ENCODE results near the gene TENM4. TPM values are rescaled to one million over a fixed set of nuclear protein-coding genes. Genes with fewer than 3 reads are reported as not detected.

Gene TENM4
- total RNA-seq, 4 donors from 2014 or later: 31.4 to 44.5 (median 38.0) TPM

DNA sequence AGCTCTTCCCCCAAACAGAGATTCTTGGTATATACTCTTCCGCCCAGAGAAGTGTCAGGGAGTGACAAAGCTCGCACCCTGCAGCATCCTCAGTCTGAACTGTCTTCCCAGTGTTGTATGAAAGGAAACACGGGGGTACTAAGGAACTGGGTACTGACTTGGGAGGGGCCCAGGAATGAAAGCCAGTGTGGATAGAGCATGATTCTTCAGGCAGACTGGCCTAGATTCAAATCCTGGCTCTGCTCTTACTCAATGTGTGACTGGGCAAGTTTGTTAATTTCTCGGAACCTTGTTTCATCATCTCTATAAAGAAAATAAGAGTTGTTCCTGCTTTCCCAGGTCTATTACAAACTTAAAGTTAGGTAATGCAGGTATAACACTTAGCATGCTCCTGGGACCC is 600.2 kb downstream of the TENM4 start:
- H3K4me3 ChIP-seq: no peak overlapping the region
- WGBS: 61% methylated on average over 4 of the region's 4 CpGs
- H3K27me3 ChIP-seq: no peaks in the 10 kb centered on the region
- peaks cover 16% of the 10 kb centered on the region for H3K4me1 ChIP-seq
- DNase-seq (ENCODE audit: low spot score in 2 of 2): no peak
- no peaks in the 10 kb centered on the region for H3K9me3 ChIP-seq
- H3K27ac ChIP-seq: peak overlapping the region; percentile 71
- H3K36me3 ChIP-seq: no peaks in the 10 kb centered on the region
- TF ChIP-seq EP300 (IDR thresholded peaks at IDR 0.05) (no peak), POLR2AphosphoS5 (IDR thresholded peaks at IDR 0.05) (no peak), POLR2A (IDR thresholded peaks at IDR 0.05) (no peak)
- TF ChIP-seq, protein P1, sequence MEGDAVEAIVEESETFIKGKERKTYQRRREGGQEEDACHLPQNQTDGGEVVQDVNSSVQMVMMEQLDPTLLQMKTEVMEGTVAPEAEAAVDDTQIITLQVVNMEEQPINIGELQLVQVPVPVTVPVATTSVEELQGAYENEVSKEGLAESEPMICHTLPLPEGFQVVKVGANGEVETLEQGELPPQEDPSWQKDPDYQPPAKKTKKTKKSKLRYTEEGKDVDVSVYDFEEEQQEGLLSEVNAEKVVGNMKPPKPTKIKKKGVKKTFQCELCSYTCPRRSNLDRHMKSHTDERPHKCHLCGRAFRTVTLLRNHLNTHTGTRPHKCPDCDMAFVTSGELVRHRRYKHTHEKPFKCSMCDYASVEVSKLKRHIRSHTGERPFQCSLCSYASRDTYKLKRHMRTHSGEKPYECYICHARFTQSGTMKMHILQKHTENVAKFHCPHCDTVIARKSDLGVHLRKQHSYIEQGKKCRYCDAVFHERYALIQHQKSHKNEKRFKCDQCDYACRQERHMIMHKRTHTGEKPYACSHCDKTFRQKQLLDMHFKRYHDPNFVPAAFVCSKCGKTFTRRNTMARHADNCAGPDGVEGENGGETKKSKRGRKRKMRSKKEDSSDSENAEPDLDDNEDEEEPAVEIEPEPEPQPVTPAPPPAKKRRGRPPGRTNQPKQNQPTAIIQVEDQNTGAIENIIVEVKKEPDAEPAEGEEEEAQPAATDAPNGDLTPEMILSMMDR (IDR thresholded peaks at IDR 0.05): no peak

DNA sequence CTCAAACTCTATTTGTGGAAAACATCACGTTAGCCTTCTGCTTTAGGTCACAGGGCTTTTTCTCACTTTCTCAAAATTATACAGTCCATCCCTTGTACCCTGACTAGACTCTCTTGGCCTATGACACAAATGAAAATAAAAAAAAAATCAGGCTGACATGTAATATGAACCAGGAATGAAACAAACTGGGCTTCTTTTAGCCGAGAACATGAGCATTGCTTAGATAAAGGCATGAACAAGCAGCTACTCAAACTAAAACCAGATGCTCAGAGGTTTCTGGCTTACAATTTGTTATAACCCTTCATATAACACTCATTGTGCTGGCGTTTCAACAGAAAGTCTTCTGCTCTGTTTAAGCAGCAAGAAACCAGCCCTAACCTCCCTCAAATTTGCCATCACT is 600.6 kb downstream of the TENM4 start:
- H3K4me1 ChIP-seq: peaks cover 16% of the 10 kb centered on the region
- no peaks in the 10 kb centered on the region for H3K36me3 ChIP-seq
- 71% methylated on average over 3 of the region's 3 CpGs for WGBS
- no peaks in the 10 kb centered on the region for H3K9me3 ChIP-seq
- no peak for DNase-seq (ENCODE audit: low spot score in 2 of 2)
- TF ChIP-seq, protein P1 (IDR thresholded peaks at IDR 0.05): no peak
- TF ChIP-seq POLR2A (IDR thresholded peaks at IDR 0.05) (no peak), POLR2AphosphoS5 (IDR thresholded peaks at IDR 0.05) (no peak), EP300 (IDR thresholded peaks at IDR 0.05) (no peak)
- no peak overlapping the region for H3K4me3 ChIP-seq
- H3K27ac ChIP-seq: peak overlapping the region; percentile 71
- H3K27me3 ChIP-seq: no peaks in the 10 kb centered on the region

DNA sequence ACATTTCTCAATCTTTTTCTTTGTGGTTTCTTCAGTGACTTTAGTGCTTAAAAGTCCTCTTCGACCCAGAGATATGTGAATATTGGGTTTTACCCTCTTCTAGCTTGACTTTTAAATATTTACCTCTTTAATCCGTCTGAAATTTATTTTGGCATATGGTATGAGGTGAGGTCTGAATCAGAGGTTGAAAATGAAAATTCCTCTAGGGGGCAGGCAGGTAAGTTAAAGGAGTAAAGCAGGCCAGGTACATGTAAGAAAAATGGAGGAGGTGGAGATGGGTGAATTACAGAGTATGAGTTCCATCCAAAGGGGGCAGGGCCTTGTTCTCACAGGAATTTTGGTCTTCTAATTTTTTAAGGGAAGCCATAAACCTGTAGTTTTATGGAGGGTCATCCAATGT is 602.4 kb downstream of the TENM4 start:
- H3K4me3 ChIP-seq: no peak overlapping the region
- no peak for DNase-seq (ENCODE audit: low spot score in 2 of 2)
- no peaks in the 10 kb centered on the region for H3K36me3 ChIP-seq
- 75% methylated on average over 2 of the region's 2 CpGs for WGBS
- H3K27ac ChIP-seq: no peak overlapping the region
- H3K27me3 ChIP-seq: no peaks in the 10 kb centered on the region
- TF ChIP-seq, protein P1 (IDR thresholded peaks at IDR 0.05): no peak
- TF ChIP-seq EP300 (IDR thresholded peaks at IDR 0.05): no peak
- H3K9me3 ChIP-seq: no peaks in the 10 kb centered on the region
- H3K4me1 ChIP-seq: peaks cover 16% of the 10 kb centered on the region

DNA sequence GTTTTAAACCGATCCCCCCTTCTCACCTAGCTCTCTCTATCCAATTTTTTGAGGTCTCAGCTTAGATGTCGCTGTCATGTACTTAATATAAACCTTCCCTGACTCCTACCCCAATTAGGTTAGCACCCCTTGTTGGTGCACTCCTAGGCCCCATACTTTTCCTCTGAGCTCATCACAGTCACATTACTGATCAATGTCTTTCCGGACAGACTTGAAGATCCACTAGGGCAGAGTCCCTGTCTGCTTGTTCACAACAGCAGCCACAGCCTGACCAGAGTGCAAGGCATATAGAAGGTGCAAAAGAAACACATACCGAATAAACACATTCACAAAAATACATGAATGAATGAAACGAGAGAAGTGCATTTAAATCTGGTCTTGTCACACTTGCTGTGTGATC is 605.2 kb downstream of the TENM4 start:
- H3K4me1 ChIP-seq: peaks cover 7% of the 10 kb centered on the region
- WGBS: 82% methylated on average over 5 of the region's 5 CpGs
- TF ChIP-seq POLR2A (IDR thresholded peaks at IDR 0.05) (no peak), POLR2AphosphoS5 (IDR thresholded peaks at IDR 0.05) (no peak), EP300 (IDR thresholded peaks at IDR 0.05) (no peak)
- TF ChIP-seq, protein P1 (IDR thresholded peaks at IDR 0.05): no peak

DNA sequence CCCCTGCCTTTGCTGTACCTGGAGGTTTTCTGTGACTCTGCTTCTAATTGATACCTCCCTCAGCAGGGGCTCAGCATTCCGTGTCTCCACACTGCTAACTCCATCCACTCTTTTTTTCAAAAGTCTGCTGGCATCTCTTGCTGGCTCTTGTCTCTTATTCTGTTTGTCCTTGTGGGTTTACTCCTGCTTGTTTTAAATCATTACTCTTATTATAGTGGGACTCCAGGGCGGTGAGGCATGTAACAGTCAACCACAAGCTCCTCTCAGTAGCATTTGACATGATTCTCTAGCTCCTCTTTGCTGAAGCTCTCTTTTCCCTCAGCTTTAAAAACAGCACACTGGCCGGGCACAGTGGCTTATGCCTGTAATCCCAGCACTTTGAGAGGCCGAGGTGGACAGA is 605.9 kb downstream of the TENM4 start:
- no peak for TF ChIP-seq EP300 (IDR thresholded peaks at IDR 0.05)
- TF ChIP-seq POLR2AphosphoS5 (IDR thresholded peaks at IDR 0.05): no peak
- TF ChIP-seq, protein P1 (IDR thresholded peaks at IDR 0.05): no peak
- no peak for TF ChIP-seq POLR2A (IDR thresholded peaks at IDR 0.05)
- 87% methylated on average over 4 of the region's 4 CpGs for WGBS

More for the DNA sequence above, 605.2 kb downstream of the TENM4 start:
- DNase-seq (ENCODE audit: low spot score in 2 of 2): no peak
- Histone ChIP-seq H3K27me3 (no peaks in the 10 kb centered on the region), H3K4me3 (no peak overlapping the region), H3K36me3 (no peaks in the 10 kb centered on the region), H3K9me3 (no peaks in the 10 kb centered on the region), H3K27ac (no peak overlapping the region)

More for the DNA sequence above, 605.9 kb downstream of the TENM4 start:
- Histone ChIP-seq H3K36me3 (no peaks in the 10 kb centered on the region), H3K27ac (no peak overlapping the region), H3K4me3 (no peak overlapping the region), H3K9me3 (no peaks in the 10 kb centered on the region), H3K4me1 (no peaks in the 10 kb centered on the region), H3K27me3 (no peaks in the 10 kb centered on the region)
- DNase-seq (ENCODE audit: low spot score in 2 of 2): no peak
